DND-41 (cell line): ENCODE data around the gene FAM131C.

Experiments
- ATAC-seq: fragments of 200-7000 bp; cut with Tn5 transposase; 3 replicates; pipeline ENCODE4 v1.9.1; 2021; ENCODE audit warnings: low read depth; ENCODE audit not compliant: insufficient read depth
- DNase-seq: peaks from one replicate; pipeline ENCODE4 v3.0.0-alpha.2; 2020
- H2AFZ ChIP-seq: 2 replicates; pipeline ENCODE4 v1.6.0; 2012; ENCODE audit warnings: low read depth, low read length
- H3K27ac ChIP-seq: 2 replicates; pipeline ENCODE4 v1.5.1; 2012; ENCODE audit warnings: low read length, inconsistent platforms
- H3K27me3 ChIP-seq: fragments of 200-600 bp; sonication (generic); 2 replicates; pipeline ENCODE4 v1.6.0; 2012; ENCODE audit warnings: low read length, mild to moderate bottlenecking, inconsistent platforms; ENCODE audit not compliant: insufficient read depth, poor library complexity
- H3K36me3 ChIP-seq: 2 replicates; pipeline ENCODE4 v1.5.1; 2012; ENCODE audit warnings: low read length, inconsistent platforms; ENCODE audit not compliant: insufficient read depth
- H3K4me1 ChIP-seq: 2 replicates; pipeline ENCODE4 v1.5.1; 2012; ENCODE audit warnings: mild to moderate bottlenecking, low read length; ENCODE audit not compliant: insufficient read depth
- H3K4me2 ChIP-seq: 2 replicates; pipeline ENCODE4 v1.6.0; 2012; ENCODE audit warnings: mild to moderate bottlenecking, moderate library complexity, low read length, inconsistent platforms; ENCODE audit not compliant: insufficient read depth
- H3K4me3 ChIP-seq, 2 experiments: fragments of 200-600 bp in 1 of 2; shearing (Covaris generic) in 1 of 2; 2 replicates each; pipeline ENCODE4 v1.5.1; 2012 to 2016; ENCODE audit warnings: inconsistent platforms in 2 of 2, low read length in 2 of 2, mild to moderate bottlenecking in 2 of 2, low read depth in 1 of 2, moderate library complexity in 1 of 2
- H3K79me2 ChIP-seq: 2 replicates; pipeline ENCODE4 v1.6.0; 2012; ENCODE audit warnings: low read length, inconsistent platforms; ENCODE audit not compliant: insufficient read depth
- H3K9ac ChIP-seq: 2 replicates; pipeline ENCODE4 v1.6.0; 2012; ENCODE audit warnings: low read depth, mild to moderate bottlenecking, inconsistent platforms, low read length, moderate library complexity
- H3K9me3 ChIP-seq: 2 replicates; pipeline ENCODE4 v1.5.1; 2012; ENCODE audit warnings: low read length, moderate library complexity, mild to moderate bottlenecking, inconsistent platforms; ENCODE audit not compliant: insufficient read depth, severe bottlenecking
- H4K20me1 ChIP-seq: 2 replicates; pipeline ENCODE4 v1.6.0; 2012; ENCODE audit warnings: low read length; ENCODE audit not compliant: insufficient read depth
- EZH2 ChIP-seq: IDR thresholded peaks from 3 replicates; pipeline ENCODE4 v1.6.1; 2012; ENCODE audit warnings: borderline replicate concordance, low read depth, mild to moderate bottlenecking, moderate library complexity, low read length, inconsistent platforms; ENCODE audit not compliant: severe bottlenecking
- TF ChIP-seq, protein P1 (sequence below): IDR thresholded peaks from 2 replicates; pipeline ENCODE4 v1.5.1; 2012; ENCODE audit warnings: borderline replicate concordance, low read length, moderate library complexity, mild to moderate bottlenecking; ENCODE audit not compliant: poor library complexity, severe bottlenecking; ENCODE audit errors: extremely low read depth

The FAM131C gene

DNA sequence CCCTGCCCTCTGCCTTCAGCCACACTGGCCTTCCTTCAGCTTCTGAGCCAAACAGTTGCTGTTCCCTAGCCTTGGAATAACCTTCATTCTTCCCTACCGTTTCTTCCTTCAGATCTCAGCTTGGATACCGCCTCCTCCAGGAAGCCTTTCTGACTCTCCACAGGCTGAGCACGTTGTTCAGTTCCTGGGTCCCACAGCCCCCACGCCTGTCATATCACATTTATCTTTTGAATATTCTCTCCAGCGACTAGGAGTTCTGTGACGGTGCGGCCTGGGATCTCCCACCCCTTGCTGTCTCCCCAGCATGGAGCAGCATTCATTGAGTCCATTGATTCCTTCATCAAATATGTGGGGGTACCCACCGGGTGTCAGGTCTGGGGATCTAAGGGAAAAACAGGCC, 43.2 kb upstream of the FAM131C start:
- DNase-seq, result no peak
- Histone ChIP-seq H3K4me2 (no peak overlapping the region), H2AFZ (no peak overlapping the region), H3K79me2 (no peaks in the 10 kb centered on the region), H3K27me3 (peaks cover 1% of the 10 kb centered on the region), H4K20me1 (no peaks in the 10 kb centered on the region; the same call in 1 of the 2 replicates), H3K36me3 (no peaks in the 10 kb centered on the region), H3K9me3 (no peaks in the 10 kb centered on the region), H3K27ac (no peak overlapping the region), H3K4me1 (no peaks in the 10 kb centered on the region), H3K9ac (no peak overlapping the region), H3K4me3 (no peak overlapping the region)
- no peak for TF ChIP-seq EZH2
- TF ChIP-seq, protein P1, sequence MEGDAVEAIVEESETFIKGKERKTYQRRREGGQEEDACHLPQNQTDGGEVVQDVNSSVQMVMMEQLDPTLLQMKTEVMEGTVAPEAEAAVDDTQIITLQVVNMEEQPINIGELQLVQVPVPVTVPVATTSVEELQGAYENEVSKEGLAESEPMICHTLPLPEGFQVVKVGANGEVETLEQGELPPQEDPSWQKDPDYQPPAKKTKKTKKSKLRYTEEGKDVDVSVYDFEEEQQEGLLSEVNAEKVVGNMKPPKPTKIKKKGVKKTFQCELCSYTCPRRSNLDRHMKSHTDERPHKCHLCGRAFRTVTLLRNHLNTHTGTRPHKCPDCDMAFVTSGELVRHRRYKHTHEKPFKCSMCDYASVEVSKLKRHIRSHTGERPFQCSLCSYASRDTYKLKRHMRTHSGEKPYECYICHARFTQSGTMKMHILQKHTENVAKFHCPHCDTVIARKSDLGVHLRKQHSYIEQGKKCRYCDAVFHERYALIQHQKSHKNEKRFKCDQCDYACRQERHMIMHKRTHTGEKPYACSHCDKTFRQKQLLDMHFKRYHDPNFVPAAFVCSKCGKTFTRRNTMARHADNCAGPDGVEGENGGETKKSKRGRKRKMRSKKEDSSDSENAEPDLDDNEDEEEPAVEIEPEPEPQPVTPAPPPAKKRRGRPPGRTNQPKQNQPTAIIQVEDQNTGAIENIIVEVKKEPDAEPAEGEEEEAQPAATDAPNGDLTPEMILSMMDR, result no peak
- no peak for ATAC-seq

DNA sequence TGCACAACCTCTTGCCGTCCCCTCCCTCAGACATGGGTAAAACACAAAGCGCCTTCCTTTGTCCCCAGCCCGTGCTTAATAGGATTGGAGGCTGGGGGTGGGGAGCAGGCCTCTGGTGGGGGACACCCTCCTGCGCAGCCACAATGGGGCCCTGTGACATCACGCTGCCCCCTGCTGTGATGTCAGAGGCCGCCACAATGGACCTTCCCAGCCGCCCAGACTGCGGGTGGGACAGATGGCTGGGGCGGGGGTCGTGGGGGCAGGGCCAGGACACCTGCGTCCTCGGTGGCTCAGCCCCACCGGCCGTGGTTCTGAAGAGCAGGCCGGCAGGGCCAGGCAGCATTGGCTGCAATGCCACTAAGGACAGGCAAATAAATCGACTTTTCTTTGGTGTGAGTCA, 42.6 kb upstream of the FAM131C start:
- Histone ChIP-seq H3K36me3 (no peaks in the 10 kb centered on the region), H3K27ac (no peak overlapping the region), H3K9ac (no peak overlapping the region), H3K27me3 (peaks cover 2% of the 10 kb centered on the region), H3K9me3 (no peaks in the 10 kb centered on the region), H3K4me3 (no peak overlapping the region), H2AFZ (no peak overlapping the region), H3K4me1 (no peaks in the 10 kb centered on the region), H3K4me2 (no peak overlapping the region), H3K79me2 (no peaks in the 10 kb centered on the region), H4K20me1 (no peaks in the 10 kb centered on the region; the same call in 1 of the 2 replicates)
- ATAC-seq (no peak), DNase-seq (no peak)
- TF ChIP-seq EZH2, result no peak
- TF ChIP-seq, protein P1, result no peak

DNA sequence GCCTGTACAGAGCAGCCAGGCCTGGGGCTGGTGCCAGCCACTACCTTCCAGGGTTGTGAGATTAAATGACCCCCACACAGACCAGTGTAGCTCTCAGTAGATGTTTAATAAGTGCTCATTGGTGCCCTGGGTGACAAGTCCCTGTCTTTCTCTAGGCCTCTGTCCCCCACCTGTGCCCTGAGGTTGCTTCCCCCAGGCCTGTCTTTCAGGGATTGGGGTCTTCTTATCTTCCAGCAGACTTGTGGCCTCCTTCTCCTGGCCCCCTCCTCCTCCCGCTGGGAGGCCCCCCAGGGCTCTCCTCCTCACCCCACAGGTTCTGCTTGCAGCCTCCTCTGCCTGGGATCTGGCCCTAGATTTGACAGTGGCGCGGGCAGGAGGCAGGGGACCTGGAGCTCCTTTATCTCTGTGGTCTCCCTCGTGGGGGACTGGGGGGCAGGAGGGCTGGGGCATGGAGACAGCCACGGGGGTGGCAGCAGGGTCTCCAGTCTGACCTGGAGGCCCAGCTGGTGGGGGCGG, 42.1 kb upstream of the FAM131C start:
- H3K4me1 ChIP-seq, result no peaks in the 10 kb centered on the region
- H3K79me2 ChIP-seq, result no peaks in the 10 kb centered on the region
- no peak overlapping the region for H3K4me2 ChIP-seq
- no peaks in the 10 kb centered on the region for H3K9me3 ChIP-seq
- DNase-seq, result no peak
- H4K20me1 ChIP-seq, result no peaks in the 10 kb centered on the region
- H3K27ac ChIP-seq, result no peak overlapping the region
- TF ChIP-seq, protein P1, result no peak
- TF ChIP-seq EZH2, result no peak
- H3K36me3 ChIP-seq, result no peaks in the 10 kb centered on the region
- H2AFZ ChIP-seq, result no peak overlapping the region
- no peak overlapping the region for H3K9ac ChIP-seq
- no peak for ATAC-seq
- peaks cover 2% of the 10 kb centered on the region for H3K27me3 ChIP-seq
- no peak overlapping the region for H3K4me3 ChIP-seq
